Stimulated activated CD4-positive, alpha-beta T cell treated with anti-CD3 and anti-CD28 coated beads, Interleukin-4, amount 100 ng/mL, for 24 hours (primary cell): Measurements from ENCODE around the gene PCTP.

ENCODE experiments used
- DNase-seq: peaks from one replicate; pipeline ENCODE4 v3.0.0-alpha.2; 2020

PCTP gene

GRCh38 chr17:55727920-55728319 lies 22.9 kb upstream of the PCTP start:
- DNase-seq: no peak

- DNase-seq: no peak
Observed at GRCh38 chr17:55728361-55728760, 22.5 kb upstream of the PCTP start.

GRCh38 chr17:55728833-55729232 lies 22.0 kb upstream of the PCTP start:
- DNase-seq: no peak

DNA sequence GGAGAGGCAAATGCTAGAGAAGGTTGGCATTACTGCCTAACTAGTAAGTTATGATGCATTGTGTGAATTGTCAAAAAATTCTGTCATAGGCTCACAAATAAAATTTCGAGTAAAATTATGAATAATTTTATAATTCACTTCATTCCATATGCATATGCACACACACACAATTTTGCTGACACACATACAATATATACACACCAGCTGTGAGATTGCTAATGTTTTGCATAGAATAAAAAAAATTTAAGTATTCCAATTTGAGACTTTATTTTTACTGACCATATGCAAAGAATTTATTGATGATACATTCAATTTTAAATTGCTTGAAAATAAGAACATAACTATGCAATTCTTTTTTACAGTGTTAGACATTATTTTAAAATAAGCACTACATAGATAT lies 21.4 kb upstream of the PCTP start:
- no peak for DNase-seq

DNA sequence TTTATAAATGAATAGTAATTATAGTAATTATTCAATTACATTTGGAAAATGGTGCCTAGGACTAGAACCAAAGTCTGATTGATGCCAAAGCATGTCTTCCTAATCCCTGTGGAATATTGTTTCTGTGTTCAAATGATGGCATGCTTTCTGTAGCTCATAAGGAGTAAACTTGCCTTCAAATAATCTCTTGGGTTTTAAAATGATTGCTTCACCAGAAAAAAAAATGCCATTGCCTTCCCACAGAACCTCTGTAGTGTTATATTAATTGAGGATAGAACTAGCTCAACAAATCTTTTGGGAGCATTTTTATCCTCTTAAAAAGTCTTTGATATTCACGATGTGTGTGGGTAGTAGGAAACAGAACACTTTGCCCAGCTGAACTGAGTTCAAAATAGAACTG lies 20.5 kb upstream of the PCTP start:
- DNase-seq: no peak

DNA sequence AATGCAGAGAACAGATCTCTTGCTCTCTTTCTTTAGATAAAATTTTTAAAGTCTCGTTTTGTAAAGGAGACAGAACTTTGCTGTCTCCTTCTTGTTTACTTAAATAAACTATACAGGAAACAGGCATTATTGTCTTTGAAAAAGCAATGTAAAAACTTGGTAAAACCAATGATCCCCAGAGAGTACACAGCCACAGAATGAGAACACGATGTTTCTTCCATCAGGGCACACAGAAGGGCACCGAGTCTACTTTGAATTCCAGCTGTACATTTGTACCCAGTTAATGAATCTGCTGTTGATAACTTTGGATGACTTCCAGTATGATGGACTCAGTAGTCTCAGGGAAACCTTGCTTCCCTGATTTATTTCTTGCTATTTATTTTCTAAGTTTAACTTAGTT lies 20.0 kb upstream of the PCTP start:
- DNase-seq: no peak

- DNase-seq: no peak
Observed at GRCh38 chr17:55731586-55732250, 19.1 kb upstream of the PCTP start.

DNA sequence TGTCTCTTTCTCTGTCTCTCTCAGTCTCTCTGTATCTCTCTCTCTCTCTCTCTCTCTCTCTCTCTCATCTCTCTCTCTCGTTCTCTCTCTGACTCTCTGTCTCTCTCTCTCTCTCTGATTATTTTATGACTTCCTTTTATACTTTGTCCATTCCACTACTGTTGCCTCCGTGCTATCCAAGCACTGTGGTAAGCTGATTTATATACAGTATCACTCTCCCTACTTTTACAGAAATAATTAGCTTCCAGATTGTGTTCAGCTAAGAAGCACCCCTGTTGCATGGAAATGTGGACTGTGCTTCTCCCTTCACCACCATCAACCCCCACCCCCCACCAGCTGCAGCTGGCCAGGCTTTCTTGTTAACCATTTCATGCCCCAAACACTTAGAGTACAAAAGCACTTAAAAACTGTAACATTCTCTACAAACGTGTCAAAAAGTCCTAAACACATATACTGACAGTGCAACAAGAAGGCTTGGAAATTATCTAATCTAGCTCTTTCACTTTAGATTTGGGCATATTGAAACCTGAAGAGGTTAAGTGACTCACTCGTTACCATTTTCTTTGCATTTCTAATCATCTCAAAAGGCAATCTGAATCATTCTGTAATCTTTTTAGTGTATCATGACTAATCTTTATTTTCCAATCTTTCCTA lies 16.6 kb upstream of the PCTP start:
- no peak for DNase-seq

DNA sequence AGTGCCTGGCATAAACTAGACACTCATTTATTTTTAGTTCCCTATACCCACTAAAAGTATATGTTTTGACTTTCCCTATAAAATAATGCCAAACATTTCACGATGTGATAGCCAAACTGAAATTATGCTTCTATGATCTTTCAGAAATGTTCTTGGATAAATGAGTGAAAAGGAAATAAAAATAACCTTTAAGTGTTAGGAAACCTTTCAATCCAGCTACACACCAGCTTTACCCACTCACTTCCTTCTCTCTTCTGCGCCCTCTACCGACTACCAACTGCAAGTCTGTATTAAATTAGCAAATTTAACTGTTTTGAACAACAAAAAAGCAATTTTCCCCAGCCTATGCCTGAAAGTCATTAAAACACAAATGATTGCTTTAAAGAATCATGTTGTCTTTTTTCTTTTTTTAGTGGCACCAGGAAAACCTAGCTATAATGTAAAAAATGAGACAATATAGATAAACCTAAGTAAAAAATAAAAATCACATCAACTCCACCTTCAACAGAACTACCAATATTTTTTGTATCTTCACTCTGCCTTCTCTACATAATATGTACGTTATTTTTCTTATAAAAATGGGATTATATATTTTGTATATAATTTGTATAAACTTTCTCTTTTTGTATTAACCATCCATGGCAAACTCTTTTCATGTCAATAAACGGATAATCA lies 15.0 kb upstream of the PCTP start:
- peak; percentile 45 for DNase-seq

GRCh38 chr17:55737976-55738501 lies 12.8 kb upstream of the PCTP start:
- DNase-seq: no peak

- DNase-seq: no peak
Observed at GRCh38 chr17:55740511-55741355, 10.1 kb upstream of the PCTP start.

DNA sequence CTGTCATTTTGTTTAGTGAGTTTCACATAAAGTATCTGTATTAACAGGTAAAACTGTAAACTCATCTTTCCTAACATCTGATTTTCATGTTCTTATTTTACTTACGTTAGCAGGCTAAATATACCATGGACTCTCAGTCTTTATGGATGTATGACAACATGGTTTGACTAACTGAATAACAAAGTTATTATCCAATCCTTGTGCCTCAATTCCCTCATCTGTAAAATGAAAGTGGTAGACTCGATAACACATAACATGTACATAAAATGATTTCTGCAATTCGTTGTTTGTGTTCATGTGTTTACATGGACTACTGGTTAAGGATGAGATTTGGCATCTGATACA lies 9.5 kb upstream of the PCTP start:
- no peak for DNase-seq

DNA sequence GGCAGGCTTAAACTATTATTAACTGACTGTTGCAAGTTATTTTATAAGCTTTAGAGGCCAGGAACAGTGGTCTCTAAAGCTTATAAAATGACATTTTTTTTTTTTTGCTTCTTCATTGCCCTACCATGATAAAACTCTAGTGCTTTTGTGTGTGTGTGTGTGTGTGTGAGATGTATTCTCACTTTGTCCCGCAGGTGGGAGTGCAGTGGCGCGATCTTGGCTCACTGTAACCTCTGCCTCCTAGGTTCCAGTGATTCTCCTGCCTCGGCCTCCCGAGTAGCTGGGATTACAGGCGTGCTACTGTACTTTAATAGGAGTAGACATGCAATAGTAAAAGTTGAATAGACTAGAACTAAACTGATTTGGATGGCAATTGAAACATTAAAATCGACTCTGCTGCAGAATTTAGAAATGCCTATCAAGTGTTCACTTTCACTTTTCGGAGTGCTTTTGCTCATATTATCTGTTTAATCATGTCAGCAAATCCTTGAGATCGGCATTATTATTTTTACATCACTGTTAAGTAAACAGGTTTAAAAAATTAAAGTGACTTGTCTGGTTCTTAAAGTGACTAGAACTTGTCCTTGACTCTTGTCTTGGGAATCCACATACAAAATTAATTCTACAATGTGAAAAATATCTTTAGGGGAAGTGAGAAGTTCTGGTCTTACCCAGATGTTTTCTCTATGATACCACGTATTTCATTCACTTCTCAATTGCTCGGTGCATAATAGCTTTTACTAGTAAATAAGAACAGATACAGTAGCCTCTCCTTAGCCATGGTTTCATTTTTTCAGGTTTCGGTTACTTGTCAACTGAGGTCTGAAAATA lies 8.4 kb upstream of the PCTP start:
- no peak for DNase-seq

GRCh38 chr17:55743103-55743679 lies 7.7 kb upstream of the PCTP start:
- DNase-seq: no peak

GRCh38 chr17:55745258-55745657 lies 5.6 kb upstream of the PCTP start:
- no peak for DNase-seq

DNA sequence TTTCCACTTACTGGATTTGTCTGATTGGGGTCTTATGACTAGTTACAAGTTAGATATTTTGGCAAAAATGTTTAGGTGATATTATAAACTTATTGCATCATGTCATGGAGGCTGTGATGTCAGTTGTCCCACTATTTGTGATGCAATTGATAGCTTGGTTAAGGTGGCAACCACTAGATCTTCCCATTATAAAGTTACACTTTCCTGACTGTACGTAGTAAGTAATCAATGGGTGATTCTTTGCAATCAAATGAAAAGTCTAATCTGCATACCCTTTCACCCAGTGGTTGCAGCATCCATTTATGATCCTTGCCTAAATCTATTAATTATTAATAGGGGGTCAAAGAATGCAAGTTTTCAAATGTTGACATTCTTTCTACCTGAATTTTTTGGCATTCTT lies 4.4 kb upstream of the PCTP start:
- DNase-seq: no peak

DNA sequence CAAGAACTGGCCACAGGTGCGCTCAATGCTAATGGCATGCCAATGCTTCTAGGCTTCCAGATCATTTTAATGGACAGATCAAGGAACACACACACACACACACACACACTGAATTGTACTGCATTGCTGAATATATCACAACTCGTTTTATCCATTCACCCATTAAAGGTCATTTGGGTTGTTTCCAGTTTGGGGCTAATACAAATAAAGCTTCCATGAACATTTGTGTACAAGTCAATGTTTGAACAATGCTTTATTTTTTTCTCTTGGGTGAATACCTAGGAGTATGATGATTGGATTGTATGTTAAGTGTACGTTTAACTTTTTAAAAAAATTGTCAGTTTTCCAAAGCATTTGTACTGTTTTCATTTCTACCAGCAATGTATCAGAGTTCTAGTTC lies 3.6 kb upstream of the PCTP start:
- no peak for DNase-seq

GRCh38 chr17:55748841-55749240 lies 2.0 kb upstream of the PCTP start:
- no peak for DNase-seq

DNA sequence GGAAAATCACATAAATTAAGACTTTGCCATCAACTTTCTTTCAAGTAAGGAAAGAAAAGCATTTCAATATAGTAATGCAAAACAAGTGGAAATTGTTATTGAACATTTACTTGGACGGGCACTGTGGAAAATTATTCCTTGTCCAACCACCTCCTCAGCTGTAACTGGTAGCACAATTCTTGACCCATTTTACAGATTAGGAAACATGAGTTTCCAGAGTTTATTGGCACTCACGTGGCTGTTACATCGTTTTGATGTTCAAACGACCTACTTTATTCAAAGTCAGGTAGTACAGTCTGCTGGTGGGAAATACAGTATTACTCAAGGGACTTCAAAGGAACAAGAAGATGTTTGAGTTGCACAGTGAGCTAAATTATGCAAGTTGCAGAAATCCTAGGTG lies 866 bp upstream of the PCTP start:
- no peak for DNase-seq

DNA sequence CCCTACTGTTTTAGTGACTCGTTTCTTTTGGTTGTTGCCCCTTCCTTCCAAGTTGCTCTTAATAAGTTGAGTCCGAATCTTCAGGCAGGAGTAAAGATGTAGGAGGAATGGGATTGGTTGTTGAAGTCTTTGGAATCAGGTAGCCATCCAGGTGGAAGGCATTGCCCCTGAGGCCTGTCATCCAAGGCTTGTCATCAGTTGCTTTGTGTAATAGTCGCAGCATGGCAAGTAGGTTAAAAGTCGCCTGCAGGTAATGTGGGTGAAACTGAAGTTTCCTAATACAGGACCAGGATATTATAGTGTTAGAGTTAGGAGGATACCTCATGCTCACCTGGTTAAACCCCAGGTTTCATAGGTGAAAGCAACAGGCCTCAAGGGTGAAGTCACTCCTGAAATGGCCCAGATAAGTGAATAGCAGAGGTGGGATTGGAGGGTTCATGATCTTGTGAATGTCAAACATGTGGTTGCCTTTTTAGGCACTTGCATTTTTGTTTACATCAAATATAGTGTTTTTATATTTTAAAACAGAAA lies 934 bp downstream of the PCTP start:
- no peak for DNase-seq

- DNase-seq: no peak
Observed at GRCh38 chr17:55756689-55757088, 5.8 kb downstream of the PCTP start.

GRCh38 chr17:55757659-55758058 lies 6.8 kb downstream of the PCTP start:
- no peak for DNase-seq
